ENCODE data around the gene TTC21A.

Gene TTC21A

DNA sequence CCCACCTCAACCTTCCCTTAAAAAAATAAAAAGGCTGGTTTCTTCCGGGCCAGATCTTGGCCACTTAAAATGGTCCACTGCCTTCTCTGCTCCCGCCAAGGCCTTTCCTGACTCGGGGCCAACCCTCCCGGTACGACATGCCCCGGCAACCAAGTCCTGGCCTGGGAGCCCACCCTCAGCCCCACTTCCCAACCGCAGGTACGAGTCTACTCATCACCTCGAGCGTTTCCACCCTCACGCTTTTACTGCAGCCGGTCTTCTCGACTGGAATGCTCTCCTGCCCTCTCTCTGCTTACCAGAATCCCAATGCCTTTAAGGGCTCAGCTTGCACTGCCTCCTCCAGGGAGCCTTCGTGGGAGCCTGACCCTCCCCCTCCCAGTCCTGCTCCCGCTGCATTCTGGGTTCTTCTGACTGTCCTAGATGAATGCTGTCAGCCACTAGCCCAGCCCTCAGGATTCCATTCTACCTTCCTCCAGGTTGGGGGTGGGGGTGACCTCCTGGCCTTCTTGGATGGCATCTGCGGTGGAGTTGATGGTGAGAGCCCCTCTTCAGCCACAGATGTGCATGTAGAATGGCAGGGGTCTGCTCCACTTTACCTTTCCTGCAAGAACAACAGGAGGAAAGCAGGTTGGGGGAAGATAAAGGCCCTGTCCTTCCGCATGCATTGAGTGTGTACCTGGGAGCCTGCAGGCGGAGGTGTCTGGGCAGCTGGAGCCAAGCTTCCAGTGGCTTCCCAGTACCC, 47.0 kb downstream of the TTC21A start:
- TF ChIP-seq, protein P1, sequence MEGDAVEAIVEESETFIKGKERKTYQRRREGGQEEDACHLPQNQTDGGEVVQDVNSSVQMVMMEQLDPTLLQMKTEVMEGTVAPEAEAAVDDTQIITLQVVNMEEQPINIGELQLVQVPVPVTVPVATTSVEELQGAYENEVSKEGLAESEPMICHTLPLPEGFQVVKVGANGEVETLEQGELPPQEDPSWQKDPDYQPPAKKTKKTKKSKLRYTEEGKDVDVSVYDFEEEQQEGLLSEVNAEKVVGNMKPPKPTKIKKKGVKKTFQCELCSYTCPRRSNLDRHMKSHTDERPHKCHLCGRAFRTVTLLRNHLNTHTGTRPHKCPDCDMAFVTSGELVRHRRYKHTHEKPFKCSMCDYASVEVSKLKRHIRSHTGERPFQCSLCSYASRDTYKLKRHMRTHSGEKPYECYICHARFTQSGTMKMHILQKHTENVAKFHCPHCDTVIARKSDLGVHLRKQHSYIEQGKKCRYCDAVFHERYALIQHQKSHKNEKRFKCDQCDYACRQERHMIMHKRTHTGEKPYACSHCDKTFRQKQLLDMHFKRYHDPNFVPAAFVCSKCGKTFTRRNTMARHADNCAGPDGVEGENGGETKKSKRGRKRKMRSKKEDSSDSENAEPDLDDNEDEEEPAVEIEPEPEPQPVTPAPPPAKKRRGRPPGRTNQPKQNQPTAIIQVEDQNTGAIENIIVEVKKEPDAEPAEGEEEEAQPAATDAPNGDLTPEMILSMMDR (IDR thresholded peaks at IDR 0.05; ENCODE audit: extremely low read depth, insufficient read depth, missing control alignments), result no peak
- no peak for DNase-seq (ENCODE audit: low spot score)

DNA sequence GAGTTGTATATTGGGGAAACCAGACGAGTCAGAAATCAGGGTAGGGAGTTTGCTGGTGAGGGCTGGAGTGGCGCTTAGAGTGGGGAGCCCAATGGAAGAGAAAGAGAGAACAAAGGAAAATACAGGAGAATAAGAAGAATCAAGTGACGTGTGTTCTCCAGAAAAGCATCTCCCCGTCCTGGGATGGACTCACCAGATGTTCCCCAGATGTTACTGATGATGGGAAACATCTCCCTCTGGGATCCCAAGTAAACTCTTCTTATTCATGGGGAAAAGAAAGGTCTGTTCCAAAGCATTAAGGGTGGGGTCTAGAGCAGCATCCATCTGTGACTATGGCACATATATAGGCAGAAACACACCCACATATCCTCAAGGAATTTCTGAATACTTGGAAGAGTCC, 48.9 kb downstream of the TTC21A start:
- TF ChIP-seq, protein P1 (IDR thresholded peaks at IDR 0.05; ENCODE audit: extremely low read depth, insufficient read depth, missing control alignments), result no peak
- in situ Hi-C loops (cut with MboI; ENCODE audit: low pct_unique_long_range_greater_than_20kb, low sequenced_read_pairs, unreplicated experiment), result no loop called here

More for the DNA sequence above, 47.0 kb downstream of the TTC21A start:
- in situ Hi-C loops (cut with MboI; ENCODE audit: low pct_unique_long_range_greater_than_20kb, low sequenced_read_pairs, unreplicated experiment), result no loop called here

DNA sequence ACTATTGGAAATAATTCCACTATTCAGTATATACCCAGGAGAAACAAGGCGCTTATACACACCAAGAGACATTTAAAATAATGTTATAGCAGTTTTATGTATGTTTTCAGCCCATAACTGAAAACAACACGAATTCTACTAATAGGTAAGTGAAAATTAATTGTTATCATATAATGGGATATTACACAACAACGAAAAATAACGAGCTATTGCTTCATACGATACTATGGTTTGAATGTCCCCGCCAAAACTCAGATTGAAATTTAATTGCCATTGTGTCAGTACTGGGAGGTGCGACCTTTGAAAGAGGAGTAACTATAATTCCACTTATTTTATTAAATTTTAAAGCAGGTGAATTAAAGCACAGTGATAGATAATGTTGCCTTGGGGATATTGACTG, 49.9 kb downstream of the TTC21A start:
- in situ Hi-C loops (cut with MboI; ENCODE audit: low pct_unique_long_range_greater_than_20kb, low sequenced_read_pairs, unreplicated experiment), result no loop called here
- TF ChIP-seq, protein P1 (IDR thresholded peaks at IDR 0.05; ENCODE audit: extremely low read depth, insufficient read depth, missing control alignments), result no peak
- DNase-seq (ENCODE audit: low spot score), result no peak

More for the DNA sequence above, 48.9 kb downstream of the TTC21A start:
- DNase-seq (ENCODE audit: low spot score), result no peak

DNA sequence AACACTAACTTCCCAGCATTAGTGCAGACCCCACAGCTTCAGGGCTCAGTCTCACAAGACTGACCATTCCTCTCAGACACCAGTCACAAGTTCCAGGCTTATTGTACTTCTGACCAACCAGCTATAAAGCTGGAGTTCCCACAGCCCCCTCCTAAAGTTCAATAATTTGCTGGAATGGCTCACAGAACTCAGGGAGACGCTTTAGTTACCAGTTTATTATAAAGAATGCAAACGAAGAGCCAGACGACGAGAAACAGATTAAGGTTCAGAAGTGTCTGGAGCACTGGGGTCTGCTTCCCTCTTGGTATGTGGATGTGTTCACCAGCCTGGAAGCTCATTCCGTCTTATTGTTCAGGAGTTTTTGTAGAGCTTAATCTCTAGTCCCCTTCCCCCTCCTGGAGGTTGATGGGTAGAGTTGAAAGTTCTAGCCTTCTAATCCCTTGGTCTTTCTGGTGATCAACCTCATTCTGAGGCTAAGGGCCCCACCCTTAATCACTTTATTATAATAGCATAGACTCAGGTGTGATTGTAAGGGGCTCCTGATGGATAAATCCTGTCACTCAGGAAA, 50.8 kb downstream of the TTC21A start:
- TF ChIP-seq, protein P1 (IDR thresholded peaks at IDR 0.05; ENCODE audit: extremely low read depth, insufficient read depth, missing control alignments), result no peak
- DNase-seq (ENCODE audit: low spot score), result no peak
- in situ Hi-C loops (cut with MboI; ENCODE audit: low pct_unique_long_range_greater_than_20kb, low sequenced_read_pairs, unreplicated experiment), result no loop called here

DNA sequence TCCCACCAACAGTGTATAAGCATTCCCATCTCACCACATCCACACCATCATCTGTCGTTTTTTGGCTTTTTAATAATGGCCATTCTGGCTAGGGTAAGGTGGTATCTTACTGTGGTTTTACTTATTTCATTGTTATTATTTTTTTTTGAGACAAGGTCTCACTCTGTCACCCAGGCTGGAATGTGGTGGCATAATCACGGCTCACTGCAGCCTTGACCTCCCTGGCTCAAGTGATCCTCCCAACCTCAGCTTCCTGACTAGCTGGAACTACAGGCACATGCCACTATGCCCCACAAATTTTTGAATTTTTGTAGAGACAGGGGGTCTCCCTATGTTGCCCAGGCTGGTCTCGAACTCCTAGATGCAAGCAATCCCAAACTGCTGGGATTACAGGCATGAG, 56.9 kb downstream of the TTC21A start:
- in situ Hi-C loops (cut with MboI; ENCODE audit: low pct_unique_long_range_greater_than_20kb, low sequenced_read_pairs, unreplicated experiment), result no loop called here
- DNase-seq (ENCODE audit: low spot score), result no peak
- TF ChIP-seq, protein P1 (IDR thresholded peaks at IDR 0.05; ENCODE audit: extremely low read depth, insufficient read depth, missing control alignments), result no peak

DNA sequence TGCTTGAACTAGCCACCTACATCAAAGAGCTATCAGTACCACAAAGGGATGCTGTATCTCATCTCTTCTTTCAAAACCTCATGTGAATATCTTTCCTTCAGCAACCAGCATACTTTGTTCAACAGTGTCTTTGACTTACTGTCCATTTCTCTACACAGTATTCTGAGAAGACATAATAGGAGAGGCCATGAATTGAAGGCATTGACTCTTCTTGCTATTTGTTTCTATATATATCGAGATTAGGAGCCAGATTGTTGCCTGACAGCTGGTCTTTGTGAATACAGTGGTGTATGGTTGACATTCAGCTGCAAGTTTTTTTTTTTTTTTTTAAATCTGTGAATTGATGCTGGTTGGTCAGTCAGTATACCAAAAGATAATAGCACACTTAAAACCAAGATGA, 58.0 kb downstream of the TTC21A start:
- DNase-seq (ENCODE audit: low spot score), result no peak
- in situ Hi-C loops (cut with MboI; ENCODE audit: low pct_unique_long_range_greater_than_20kb, low sequenced_read_pairs, unreplicated experiment), result no loop called here
- TF ChIP-seq, protein P1 (IDR thresholded peaks at IDR 0.05; ENCODE audit: extremely low read depth, insufficient read depth, missing control alignments), result no peak

All from GM13977 (cell line).